ENCODE measurements around the gene MNT.

MNT gene

GRCh38 chr17:2362416-2362815, 38.4 kb downstream of the MNT start:
- H3K9ac ChIP-seq (ENCODE audit: low read depth, low read length, poor library complexity): no peak overlapping the region
- no peak overlapping the region for H2AFZ ChIP-seq (ENCODE audit: low read length)
- H3K27ac ChIP-seq (replicated peaks; ENCODE audit: low read length): no peak overlapping the region
- no peaks in the 10 kb centered on the region for H3K4me1 ChIP-seq (ENCODE audit: control insufficient read depth in 2 of 2, insufficient read depth in 1 of 2, low read depth in 1 of 2, low read length in 2 of 2)
- no peak overlapping the region for H3K4ac ChIP-seq (ENCODE audit: low read length)
- DNase-seq (ENCODE audit: low spot score): no peak
- H3K14ac ChIP-seq (ENCODE audit: low read length): no peak overlapping the region
- H3K23ac ChIP-seq (ENCODE audit: low read depth, low read length, poor library complexity): no peak overlapping the region
- H3K4me2 ChIP-seq (ENCODE audit: insufficient read depth, low read length, poor library complexity, severe bottlenecking): no peak overlapping the region
- no peaks in the 10 kb centered on the region for H3K27me3 ChIP-seq (ENCODE audit: control insufficient read depth in 3 of 3, insufficient read depth in 3 of 3, low read depth in 1 of 3, low read length in 3 of 3)
- H3K9me3 ChIP-seq (replicated peaks in 1 of 2; ENCODE audit: control insufficient read depth in 2 of 2, insufficient read depth in 1 of 2, low read depth in 1 of 2, low read length in 2 of 2): peaks cover 0 to 4% of the 10 kb centered on the region in 2 donors
- no peak overlapping the region for H2BK120ac ChIP-seq (ENCODE audit: low read depth, low read length)
- peaks cover 39 to 63% of the 10 kb centered on the region in 2 donors for H3K36me3 ChIP-seq (replicated peaks in 1 of 2; ENCODE audit: control insufficient read depth in 2 of 2, insufficient read depth in 2 of 2, low read length in 2 of 2)
- H3K4me3 ChIP-seq (ENCODE audit: low read length in 2 of 2): peak overlapping the region in 1 of 2 donors; percentile 16
- H3K18ac ChIP-seq (ENCODE audit: low read length): no peak overlapping the region
- H2BK12ac ChIP-seq (ENCODE audit: low read length): no peak overlapping the region
- peak overlapping the region; percentile 72 for H2BK5ac ChIP-seq (ENCODE audit: low read length)
- no peak overlapping the region for H2BK15ac ChIP-seq (ENCODE audit: low read length)
- H2AK5ac ChIP-seq (ENCODE audit: low read depth, low read length): no peak overlapping the region
- WGBS, 2 donors (ENCODE audit: extremely low coverage in 2 of 2, insufficient read length in 2 of 2, insufficient replicate concordance in 1 of 2): no CpG with 5 or more reads among the region's 19 CpGs
- no peak overlapping the region for H4K91ac ChIP-seq (ENCODE audit: low read depth, low read length, poor library complexity)
- no peak overlapping the region for H4K8ac ChIP-seq (ENCODE audit: low read depth, low read length)
- H3K79me1 ChIP-seq (ENCODE audit: low read depth, low read length): peaks cover 4% of the 10 kb centered on the region

- WGBS, 2 donors (ENCODE audit: extremely low coverage in 2 of 2, insufficient read length in 2 of 2, insufficient replicate concordance in 1 of 2): no CpG with 5 or more reads among the region's 20 CpGs
- no peak overlapping the region for H3K14ac ChIP-seq (ENCODE audit: low read length)
Observed at GRCh38 chr17:2362016-2362415, 38.8 kb downstream of the MNT start.

GRCh38 chr17:2361010-2361760, 39.7 kb downstream of the MNT start:
- Histone ChIP-seq H3K9me3 (replicated peaks in 1 of 2; ENCODE audit: control insufficient read depth in 2 of 2, insufficient read depth in 1 of 2, low read depth in 1 of 2, low read length in 2 of 2) (peaks cover 0 to 4% of the 10 kb centered on the region in 2 donors), H2BK120ac (ENCODE audit: low read depth, low read length) (no peak overlapping the region), H2BK5ac (ENCODE audit: low read length) (peak overlapping the region; percentile 30), H3K23ac (ENCODE audit: low read depth, low read length, poor library complexity) (no peak overlapping the region), H3K36me3 (replicated peaks in 1 of 2; ENCODE audit: control insufficient read depth in 2 of 2, insufficient read depth in 2 of 2, low read length in 2 of 2) (peaks cover 36 to 56% of the 10 kb centered on the region in 2 donors), H3K18ac (ENCODE audit: low read length) (no peak overlapping the region), H3K4me2 (ENCODE audit: insufficient read depth, low read length, poor library complexity, severe bottlenecking) (no peak overlapping the region), H3K9ac (ENCODE audit: low read depth, low read length, poor library complexity) (no peak overlapping the region), H3K14ac (ENCODE audit: low read length) (no peak overlapping the region), H2BK12ac (ENCODE audit: low read length) (no peak overlapping the region), H3K4me1 (ENCODE audit: control insufficient read depth in 2 of 2, insufficient read depth in 1 of 2, low read depth in 1 of 2, low read length in 2 of 2) (no peaks in the 10 kb centered on the region), H3K27ac (replicated peaks; ENCODE audit: low read length) (no peak overlapping the region), H4K8ac (ENCODE audit: low read depth, low read length) (peak overlapping the region; percentile 6), H3K4me3 (ENCODE audit: low read length in 2 of 2) (peak overlapping the region in 1 of 2 donors; percentile 23), H4K91ac (ENCODE audit: low read depth, low read length, poor library complexity) (no peak overlapping the region), H2AK5ac (ENCODE audit: low read depth, low read length) (no peak overlapping the region), H3K4ac (ENCODE audit: low read length) (no peak overlapping the region), H3K27me3 (ENCODE audit: control insufficient read depth in 3 of 3, insufficient read depth in 3 of 3, low read depth in 1 of 3, low read length in 3 of 3) (no peaks in the 10 kb centered on the region), H2BK15ac (ENCODE audit: low read length) (no peak overlapping the region), H3K79me1 (ENCODE audit: low read depth, low read length) (peaks cover 4% of the 10 kb centered on the region), H2AFZ (ENCODE audit: low read length) (no peak overlapping the region)
- no peak for DNase-seq (ENCODE audit: low spot score)
- no CpG with 5 or more reads among the region's 21 CpGs for WGBS, 2 donors (ENCODE audit: extremely low coverage in 2 of 2, insufficient read length in 2 of 2, insufficient replicate concordance in 1 of 2)

More at GRCh38 chr17:2362016-2362415, 38.8 kb downstream of the MNT start:
- peaks cover 39 to 64% of the 10 kb centered on the region in 2 donors for H3K36me3 ChIP-seq (replicated peaks in 1 of 2; ENCODE audit: control insufficient read depth in 2 of 2, insufficient read depth in 2 of 2, low read length in 2 of 2)
- H2BK5ac ChIP-seq (ENCODE audit: low read length): peak overlapping the region; percentile 30
- no peak overlapping the region for H2AK5ac ChIP-seq (ENCODE audit: low read depth, low read length)
- H3K4me3 ChIP-seq (ENCODE audit: low read length in 2 of 2): no peak overlapping the region
- no peak overlapping the region for H3K23ac ChIP-seq (ENCODE audit: low read depth, low read length, poor library complexity)
- no peak overlapping the region for H2BK15ac ChIP-seq (ENCODE audit: low read length)
- no peak for DNase-seq (ENCODE audit: low spot score)
- no peak overlapping the region for H3K4ac ChIP-seq (ENCODE audit: low read length)
- H3K27ac ChIP-seq (replicated peaks; ENCODE audit: low read length): no peak overlapping the region
- peaks cover 4% of the 10 kb centered on the region for H3K79me1 ChIP-seq (ENCODE audit: low read depth, low read length)
- H2BK120ac ChIP-seq (ENCODE audit: low read depth, low read length): no peak overlapping the region
- H4K8ac ChIP-seq (ENCODE audit: low read depth, low read length): no peak overlapping the region
- no peak overlapping the region for H3K18ac ChIP-seq (ENCODE audit: low read length)
- H3K4me2 ChIP-seq (ENCODE audit: insufficient read depth, low read length, poor library complexity, severe bottlenecking): no peak overlapping the region
- no peak overlapping the region for H2AFZ ChIP-seq (ENCODE audit: low read length)
- H4K91ac ChIP-seq (ENCODE audit: low read depth, low read length, poor library complexity): no peak overlapping the region
- no peaks in the 10 kb centered on the region for H3K4me1 ChIP-seq (ENCODE audit: control insufficient read depth in 2 of 2, insufficient read depth in 1 of 2, low read depth in 1 of 2, low read length in 2 of 2)
- peaks cover 0 to 4% of the 10 kb centered on the region in 2 donors for H3K9me3 ChIP-seq (replicated peaks in 1 of 2; ENCODE audit: control insufficient read depth in 2 of 2, insufficient read depth in 1 of 2, low read depth in 1 of 2, low read length in 2 of 2)
- H3K27me3 ChIP-seq (ENCODE audit: control insufficient read depth in 3 of 3, insufficient read depth in 3 of 3, low read depth in 1 of 3, low read length in 3 of 3): no peaks in the 10 kb centered on the region
- no peak overlapping the region for H3K9ac ChIP-seq (ENCODE audit: low read depth, low read length, poor library complexity)
- no peak overlapping the region for H2BK12ac ChIP-seq (ENCODE audit: low read length)

- Histone ChIP-seq H2AFZ (ENCODE audit: low read length) (no peak overlapping the region), H3K4me1 (ENCODE audit: control insufficient read depth in 2 of 2, insufficient read depth in 1 of 2, low read depth in 1 of 2, low read length in 2 of 2) (no peaks in the 10 kb centered on the region), H4K91ac (ENCODE audit: low read depth, low read length, poor library complexity) (no peak overlapping the region), H2BK15ac (ENCODE audit: low read length) (no peak overlapping the region), H2AK5ac (ENCODE audit: low read depth, low read length) (no peak overlapping the region), H2BK12ac (ENCODE audit: low read length) (no peak overlapping the region), H3K36me3 (replicated peaks in 1 of 2; ENCODE audit: control insufficient read depth in 2 of 2, insufficient read depth in 2 of 2, low read length in 2 of 2) (peaks cover 12 to 30% of the 10 kb centered on the region in 2 donors), H3K27me3 (ENCODE audit: control insufficient read depth in 3 of 3, insufficient read depth in 3 of 3, low read depth in 1 of 3, low read length in 3 of 3) (no peaks in the 10 kb centered on the region), H3K14ac (ENCODE audit: low read length) (no peak overlapping the region), H3K79me1 (ENCODE audit: low read depth, low read length) (peaks cover 2% of the 10 kb centered on the region), H3K4ac (ENCODE audit: low read length) (no peak overlapping the region), H3K9me3 (replicated peaks in 1 of 2; ENCODE audit: control insufficient read depth in 2 of 2, insufficient read depth in 1 of 2, low read depth in 1 of 2, low read length in 2 of 2) (peaks cover 0 to 4% of the 10 kb centered on the region in 2 donors), H3K4me2 (ENCODE audit: insufficient read depth, low read length, poor library complexity, severe bottlenecking) (no peak overlapping the region), H3K18ac (ENCODE audit: low read length) (no peak overlapping the region), H2BK5ac (ENCODE audit: low read length) (no peak overlapping the region), H2BK120ac (ENCODE audit: low read depth, low read length) (no peak overlapping the region), H3K23ac (ENCODE audit: low read depth, low read length, poor library complexity) (no peak overlapping the region), H3K4me3 (ENCODE audit: low read length in 2 of 2) (peak overlapping the region in 1 of 2 donors; percentile 0), H4K8ac (ENCODE audit: low read depth, low read length) (no peak overlapping the region), H3K9ac (ENCODE audit: low read depth, low read length, poor library complexity) (no peak overlapping the region), H3K27ac (replicated peaks; ENCODE audit: low read length) (no peak overlapping the region)
- no peak for DNase-seq (ENCODE audit: low spot score)
- no CpG with 5 or more reads among the region's 10 CpGs for WGBS, 2 donors (ENCODE audit: extremely low coverage in 2 of 2, insufficient read length in 2 of 2, insufficient replicate concordance in 1 of 2)
Observed at GRCh38 chr17:2357931-2358434, 42.9 kb downstream of the MNT start.

Data from neuronal stem cell (in vitro differentiated cells).